Measurements from ENCODE around the gene ZIC4.

DNA sequence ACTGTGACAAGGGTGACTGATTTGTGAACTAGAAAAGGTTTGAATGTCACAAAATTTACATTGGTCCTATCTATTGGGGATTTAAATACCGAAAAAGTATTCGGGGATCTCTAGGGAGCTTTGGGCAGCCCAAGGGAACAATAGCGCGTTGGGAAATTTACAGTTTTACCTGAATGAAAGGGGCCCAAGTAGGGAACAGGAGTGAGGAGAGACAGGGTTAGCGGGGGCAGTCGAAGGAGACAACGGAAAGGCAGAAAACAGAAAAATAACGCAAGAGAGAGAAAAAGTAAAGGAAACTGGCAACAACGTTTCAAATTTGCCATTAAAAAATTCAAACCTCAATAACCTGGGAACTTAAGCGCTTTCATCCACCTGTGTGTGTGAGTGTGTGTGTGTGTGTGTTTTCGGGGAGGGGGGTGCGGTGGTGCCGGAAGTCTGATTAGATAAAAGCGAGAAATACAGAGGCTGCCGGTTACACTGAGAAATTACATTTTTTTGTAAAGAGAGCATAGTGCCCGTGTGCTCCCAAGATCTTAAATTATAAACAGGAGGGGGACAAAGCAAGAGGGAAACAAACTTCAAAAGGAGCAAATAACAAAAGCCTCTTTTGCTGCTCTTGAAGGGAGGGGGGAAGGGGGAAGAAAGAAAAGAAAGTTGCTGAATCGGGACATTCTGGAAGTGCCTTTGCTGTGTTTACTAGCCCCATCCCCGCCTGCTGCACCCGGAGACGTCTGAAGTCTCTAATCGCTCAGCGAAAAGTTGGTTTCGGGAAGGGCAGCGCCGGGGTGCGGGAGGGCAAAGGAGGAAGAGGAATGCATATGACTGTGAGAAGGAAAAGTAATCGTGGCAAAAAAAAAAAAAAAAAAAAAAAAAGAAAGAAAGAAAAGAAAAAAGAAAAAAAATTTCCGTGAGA, 2.1 kb upstream of the ZIC4 start:
- no peak for TF ChIP-seq KDM5A (IDR thresholded peaks at IDR 0.05; ENCODE audit: low read length)
- no peak for TF ChIP-seq SP1 (IDR thresholded peaks at IDR 0.05; ENCODE audit: low read depth, low read length)
- no peak for TF ChIP-seq NRF1 (IDR thresholded peaks at IDR 0.05; ENCODE audit: low read depth, low read length)
- no peak for TF ChIP-seq BACH1 (IDR thresholded peaks at IDR 0.05; ENCODE audit: low read length)
- no peak for TF ChIP-seq EP300 (IDR thresholded peaks at IDR 0.05; ENCODE audit: borderline replicate concordance in 1 of 2, low read depth in 2 of 2, low read length in 2 of 2)
- TF ChIP-seq, protein P1, sequence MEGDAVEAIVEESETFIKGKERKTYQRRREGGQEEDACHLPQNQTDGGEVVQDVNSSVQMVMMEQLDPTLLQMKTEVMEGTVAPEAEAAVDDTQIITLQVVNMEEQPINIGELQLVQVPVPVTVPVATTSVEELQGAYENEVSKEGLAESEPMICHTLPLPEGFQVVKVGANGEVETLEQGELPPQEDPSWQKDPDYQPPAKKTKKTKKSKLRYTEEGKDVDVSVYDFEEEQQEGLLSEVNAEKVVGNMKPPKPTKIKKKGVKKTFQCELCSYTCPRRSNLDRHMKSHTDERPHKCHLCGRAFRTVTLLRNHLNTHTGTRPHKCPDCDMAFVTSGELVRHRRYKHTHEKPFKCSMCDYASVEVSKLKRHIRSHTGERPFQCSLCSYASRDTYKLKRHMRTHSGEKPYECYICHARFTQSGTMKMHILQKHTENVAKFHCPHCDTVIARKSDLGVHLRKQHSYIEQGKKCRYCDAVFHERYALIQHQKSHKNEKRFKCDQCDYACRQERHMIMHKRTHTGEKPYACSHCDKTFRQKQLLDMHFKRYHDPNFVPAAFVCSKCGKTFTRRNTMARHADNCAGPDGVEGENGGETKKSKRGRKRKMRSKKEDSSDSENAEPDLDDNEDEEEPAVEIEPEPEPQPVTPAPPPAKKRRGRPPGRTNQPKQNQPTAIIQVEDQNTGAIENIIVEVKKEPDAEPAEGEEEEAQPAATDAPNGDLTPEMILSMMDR (IDR thresholded peaks at IDR 0.05; ENCODE audit: control extremely low read depth in 1 of 3, insufficient read depth in 1 of 3, low read depth in 1 of 3, low read length in 3 of 3): no peak
- no peak for TF ChIP-seq FOSL1 (IDR thresholded peaks at IDR 0.05; ENCODE audit: insufficient read depth, low read depth, low read length)
- TF ChIP-seq, protein P2, sequence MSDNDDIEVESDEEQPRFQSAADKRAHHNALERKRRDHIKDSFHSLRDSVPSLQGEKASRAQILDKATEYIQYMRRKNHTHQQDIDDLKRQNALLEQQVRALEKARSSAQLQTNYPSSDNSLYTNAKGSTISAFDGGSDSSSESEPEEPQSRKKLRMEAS (IDR thresholded peaks at IDR 0.05): no peak
- TF ChIP-seq RXRA (IDR thresholded peaks at IDR 0.05; ENCODE audit: insufficient read depth, low read depth, low read length): no peak
- TF ChIP-seq CEBPB (IDR thresholded peaks at IDR 0.05; ENCODE audit: low read depth, low read length): no peak
- no peak for TF ChIP-seq POLR2AphosphoS5 (IDR thresholded peaks at IDR 0.05; ENCODE audit: low read depth, low read length)
- TF ChIP-seq EZH2 (IDR thresholded peaks at IDR 0.05; ENCODE audit: low read depth, low read length, severe bottlenecking): no peak

All from H1 (cell line).